ENCODE results near the gene KRT10. TPM values are rescaled to one million over a fixed set of nuclear protein-coding genes. Genes with fewer than 3 reads are reported as not detected.
"Not testable (repeated sequence)": the region's sequence is repeated elsewhere in the genome, so short reads cannot be mapped to it uniquely, and the experiment has no call there.

Gene KRT10
- total RNA-seq, 3 donors from 2014 or later: 24.5 to 33.1 (median 26.4) TPM

- Histone ChIP-seq H3K36me3 (ENCODE audit: low read depth) (no peaks in the 10 kb centered on the region), H3K4me3 (no peak overlapping the region), H3K9me3 (no peaks in the 10 kb centered on the region), H3K4me1 (ENCODE audit: low read depth) (no peaks in the 10 kb centered on the region)
- TF ChIP-seq CTCF (IDR thresholded peaks at IDR 0.05): no peak
- intact Hi-C loops (cut with DNase I, micrococcal nuclease): no loop called here
- DNase-seq: no peak
- no peak for ATAC-seq
These were observed 5.2 kb downstream of the KRT10 start for GRCh38 chr17:40817103-40817682.

GRCh38 chr17:40816569-40816968, 5.8 kb downstream of the KRT10 start:
- no peak overlapping the region for H3K4me3 ChIP-seq
- ATAC-seq (no peak), DNase-seq (no peak)
- TF ChIP-seq CTCF (IDR thresholded peaks at IDR 0.05): no peak
- H3K9me3 ChIP-seq: no peaks in the 10 kb centered on the region
- H3K4me1 ChIP-seq (ENCODE audit: low read depth): no peaks in the 10 kb centered on the region
- intact Hi-C loops (cut with DNase I, micrococcal nuclease): no loop called here
- no peaks in the 10 kb centered on the region for H3K36me3 ChIP-seq (ENCODE audit: low read depth)

- TF ChIP-seq CTCF (IDR thresholded peaks at IDR 0.05): no peak
These were observed 7.0 kb downstream of the KRT10 start for GRCh38 chr17:40815381-40815780.

GRCh38 chr17:40814657-40815056, 7.8 kb downstream of the KRT10 start:
- DNase-seq; H3K36me3 ChIP-seq (ENCODE audit: low read depth); ATAC-seq; H3K9me3 ChIP-seq; intact Hi-C loops (cut with DNase I, micrococcal nuclease); H3K4me3 ChIP-seq; H3K4me1 ChIP-seq (ENCODE audit: low read depth): not testable (repeated sequence)

More at GRCh38 chr17:40815381-40815780, 7.0 kb downstream of the KRT10 start:
- ATAC-seq: no peak
- H3K4me1 ChIP-seq (ENCODE audit: low read depth): no peaks in the 10 kb centered on the region
- intact Hi-C loops (cut with DNase I, micrococcal nuclease): no loop called here
- no peaks in the 10 kb centered on the region for H3K36me3 ChIP-seq (ENCODE audit: low read depth)
- no peaks in the 10 kb centered on the region for H3K9me3 ChIP-seq
- DNase-seq: no peak
- H3K4me3 ChIP-seq: no peak overlapping the region

- Histone ChIP-seq H3K4me3 (no peak overlapping the region), H3K36me3 (ENCODE audit: low read depth) (no peaks in the 10 kb centered on the region), H3K9me3 (no peaks in the 10 kb centered on the region), H3K4me1 (ENCODE audit: low read depth) (no peaks in the 10 kb centered on the region)
- TF ChIP-seq CTCF (IDR thresholded peaks at IDR 0.05): no peak
- intact Hi-C loops (cut with DNase I, micrococcal nuclease): no loop called here
- no peak for DNase-seq
- no peak for ATAC-seq
These were observed 8.6 kb downstream of the KRT10 start for GRCh38 chr17:40813804-40814203.

GRCh38 chr17:40812639-40813038, 9.8 kb downstream of the KRT10 start:
- intact Hi-C loops (cut with DNase I, micrococcal nuclease): no loop called here
- H3K9me3 ChIP-seq: no peaks in the 10 kb centered on the region
- no peaks in the 10 kb centered on the region for H3K4me1 ChIP-seq (ENCODE audit: low read depth)
- no peak overlapping the region for H3K4me3 ChIP-seq
- no peaks in the 10 kb centered on the region for H3K36me3 ChIP-seq (ENCODE audit: low read depth)
- ATAC-seq (no peak), DNase-seq (no peak)
- no peak for TF ChIP-seq CTCF (IDR thresholded peaks at IDR 0.05)
